Breast epithelium (tissue), 3 donors: ENCODE data around the gene RELT.

Experiments used
- CTCF ChIP-seq, 3 donors: fragments of 450-650 bp; IDR thresholded peaks; one replicate each; pipeline ENCODE4 v1.5.1; 2016 to 2017; ENCODE audit warnings: antibody characterized with exemption in 3 of 3, mild to moderate bottlenecking in 3 of 3, moderate library complexity in 3 of 3
- POLR2A ChIP-seq: fragments of 450-650 bp; IDR thresholded peaks from one replicate; pipeline ENCODE4 v1.6.1; 2016; ENCODE audit warnings: antibody characterized with exemption, mild to moderate bottlenecking, moderate library complexity
- POLR2AphosphoS5 ChIP-seq, 3 donors: sonication (generic); formaldehyde crosslinking; IDR thresholded peaks; one replicate each; pipeline ENCODE4 v1.6.1; 2017; ENCODE audit warnings: antibody characterized with exemption in 3 of 3

DNA sequence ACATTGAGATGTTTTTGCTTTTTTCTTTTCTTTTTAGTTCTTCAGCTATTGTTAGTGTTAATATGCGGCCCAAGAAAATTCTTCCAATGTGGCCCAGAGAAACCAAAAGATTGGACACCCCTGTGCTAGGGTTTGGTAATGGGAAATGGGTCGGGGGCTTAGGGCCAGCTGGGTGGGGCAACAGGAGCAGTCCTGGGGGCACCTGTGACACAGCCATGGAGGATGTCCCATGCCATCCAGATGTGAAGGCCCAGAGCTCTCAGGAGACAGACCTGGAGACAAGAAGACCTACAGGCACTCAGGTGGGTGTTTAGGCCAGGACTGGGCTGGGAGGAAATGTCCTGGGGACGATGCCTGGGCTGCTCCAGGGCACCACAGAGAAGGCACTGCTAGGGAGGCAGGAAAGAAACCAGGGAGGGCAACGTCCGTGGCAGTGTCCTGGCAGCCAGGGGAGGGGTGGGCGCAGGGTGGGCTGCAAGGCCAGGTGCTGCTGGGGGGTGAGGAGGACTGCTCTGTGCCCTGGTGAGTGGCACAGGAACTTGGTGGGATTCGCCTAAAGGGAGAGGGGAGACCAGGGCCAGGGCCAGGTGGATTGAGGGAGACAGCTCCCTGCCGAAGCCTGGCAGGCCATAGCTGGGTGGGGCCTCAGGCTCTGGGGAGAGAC, 21.4 kb downstream of the RELT start:
- TF ChIP-seq CTCF (IDR thresholded peaks at IDR 0.05) = no peak
- TF ChIP-seq POLR2AphosphoS5 (IDR thresholded peaks at IDR 0.05) = no peak
- no peak for TF ChIP-seq POLR2A
